ENCODE data around the gene TSKU.

TSKU gene, protein sequence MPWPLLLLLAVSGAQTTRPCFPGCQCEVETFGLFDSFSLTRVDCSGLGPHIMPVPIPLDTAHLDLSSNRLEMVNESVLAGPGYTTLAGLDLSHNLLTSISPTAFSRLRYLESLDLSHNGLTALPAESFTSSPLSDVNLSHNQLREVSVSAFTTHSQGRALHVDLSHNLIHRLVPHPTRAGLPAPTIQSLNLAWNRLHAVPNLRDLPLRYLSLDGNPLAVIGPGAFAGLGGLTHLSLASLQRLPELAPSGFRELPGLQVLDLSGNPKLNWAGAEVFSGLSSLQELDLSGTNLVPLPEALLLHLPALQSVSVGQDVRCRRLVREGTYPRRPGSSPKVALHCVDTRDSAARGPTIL

DNA sequence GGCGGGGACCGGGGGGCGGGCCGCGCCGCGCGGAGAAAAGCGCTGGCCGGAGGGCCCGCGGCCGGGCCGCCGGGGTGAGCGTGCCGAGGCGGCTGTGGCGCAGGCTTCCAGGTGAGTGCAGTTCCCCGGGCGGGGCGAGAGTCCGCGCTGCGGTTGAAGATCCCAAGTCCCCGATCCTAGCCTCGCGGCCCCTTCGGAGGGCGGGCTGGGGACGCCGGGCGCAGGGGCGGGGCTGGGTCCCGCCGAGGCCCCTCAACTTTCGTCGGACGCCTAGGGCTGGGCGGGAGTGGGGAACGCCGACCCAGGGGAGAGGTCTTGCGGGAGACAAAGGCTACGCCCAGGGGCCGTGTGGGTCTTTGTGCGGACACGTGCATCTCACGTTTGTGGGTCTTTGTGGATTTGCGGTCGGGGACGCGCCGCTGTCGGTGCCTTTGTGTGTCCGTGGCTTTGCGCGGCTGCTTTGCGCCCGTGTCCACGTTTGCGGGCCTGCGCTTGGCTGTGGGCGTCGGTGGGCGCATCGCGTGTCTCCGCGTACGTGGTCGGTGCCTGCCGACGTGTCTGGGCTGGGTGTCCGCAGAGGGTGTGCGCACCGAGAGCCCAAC lies at the start of gene TSKU:
TSS of gene TSKU (plus strand) at position 63 of the 602 bp plus-strand sequence. CDS start 12,261 bp downstream, outside the sequence.
- DNase-seq, result no peak

DNA sequence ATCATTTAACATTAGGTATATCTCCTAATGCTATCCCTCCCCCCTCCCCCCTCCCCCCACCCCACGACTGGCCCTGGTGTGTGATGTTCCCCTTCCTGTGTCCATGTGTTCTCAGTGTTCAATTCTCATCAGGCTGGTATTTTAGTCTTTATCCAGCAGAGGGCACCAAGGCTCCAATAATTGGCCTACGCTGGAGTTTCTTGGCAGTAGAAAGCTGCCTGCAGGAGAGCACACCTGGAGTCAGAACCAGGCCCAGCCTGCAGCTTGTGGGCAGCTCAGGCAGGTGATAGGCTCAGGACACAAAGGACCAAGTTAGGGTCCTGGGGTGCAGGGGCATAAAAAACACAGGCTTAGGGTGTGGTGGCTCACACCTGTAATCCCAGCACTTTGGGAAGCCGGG lies 49.2 kb upstream of the TSKU start:
- DNase-seq, result peak; percentile 87

DNA sequence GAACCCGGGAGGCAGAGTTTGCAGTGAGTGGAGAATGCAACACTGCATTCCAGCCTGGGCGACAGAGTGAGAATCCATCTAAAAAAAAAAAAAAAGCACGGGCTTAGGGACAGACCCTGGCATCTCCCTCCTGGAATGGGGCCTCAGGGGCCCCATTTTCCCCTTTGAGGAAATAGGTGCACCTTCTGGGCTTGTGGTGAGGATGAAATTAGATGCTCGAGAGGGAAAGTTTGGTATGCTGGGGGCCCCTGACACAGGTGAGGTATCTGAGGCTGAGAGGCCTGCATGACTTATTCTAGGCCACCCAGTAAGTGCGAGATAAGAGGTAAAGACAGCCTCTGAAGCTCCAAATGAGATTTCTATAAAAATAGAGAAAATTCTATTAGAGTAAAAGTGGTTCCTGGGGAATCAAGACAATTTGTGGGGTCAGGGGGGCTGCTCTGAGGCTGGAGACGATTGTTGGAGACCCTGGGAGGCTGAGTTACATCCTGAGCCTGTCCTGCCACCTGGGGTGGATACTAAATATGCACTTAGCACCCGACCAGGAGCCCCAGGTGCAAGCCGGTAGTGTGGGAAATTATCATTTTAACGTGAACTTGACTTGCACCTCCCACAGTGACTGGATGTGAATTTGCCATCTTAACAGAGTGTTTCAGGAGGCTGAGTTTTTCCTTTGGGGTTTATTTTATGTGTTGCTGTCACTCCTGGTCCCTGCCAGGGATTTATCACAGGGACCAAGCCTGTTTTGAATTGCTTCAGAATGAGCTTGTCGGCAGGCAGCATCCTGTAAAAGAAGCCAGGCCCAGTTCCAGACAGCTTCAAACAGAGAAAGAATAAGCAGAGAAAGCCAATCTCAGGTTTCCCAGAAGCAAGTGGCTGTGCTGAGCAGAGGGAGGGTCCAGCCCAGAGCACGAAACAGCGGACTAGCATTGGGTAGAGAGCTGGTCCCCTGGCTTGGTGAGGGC lies 48.4 kb upstream of the TSKU start:
- DNase-seq, result peak; percentile 33

DNA sequence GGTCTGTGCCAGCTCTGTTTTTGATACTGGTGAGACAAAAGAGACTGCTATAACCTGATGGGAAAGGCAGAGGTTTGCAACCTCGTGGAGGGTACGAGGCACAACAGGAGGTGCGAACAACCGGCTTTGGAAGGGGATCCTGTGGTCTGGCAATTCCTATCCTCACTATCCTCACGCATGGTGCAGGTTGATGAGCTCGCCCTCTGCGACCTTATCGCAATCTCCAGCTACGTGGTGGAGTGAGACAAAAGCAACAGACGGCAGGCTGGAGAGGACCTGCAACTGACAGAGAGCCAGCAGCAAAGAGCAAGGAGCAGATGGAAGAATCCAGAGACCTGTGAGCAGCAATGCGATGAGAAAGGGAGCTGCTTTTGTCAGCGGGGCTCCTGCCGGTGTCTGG lies 47.3 kb upstream of the TSKU start:
- no peak for DNase-seq

DNA sequence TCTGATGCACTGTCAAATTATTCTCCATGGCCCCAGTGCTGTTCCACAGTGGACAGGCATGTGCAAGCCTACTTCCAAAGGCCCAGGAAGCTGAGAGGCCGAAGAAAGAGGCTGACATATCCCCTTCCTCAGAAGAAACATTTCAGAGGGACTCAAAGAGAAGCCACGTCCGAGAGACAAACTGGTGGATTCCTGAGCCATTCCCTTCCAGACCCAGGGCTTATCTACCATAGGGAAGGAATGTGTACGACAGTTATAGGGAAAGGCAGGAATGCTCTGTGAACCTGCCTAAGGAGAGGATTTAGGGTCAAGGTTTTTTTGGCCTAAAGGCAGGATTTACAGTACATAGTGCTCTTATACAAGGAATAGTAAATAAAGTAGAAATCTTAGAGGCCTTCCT lies 46.9 kb upstream of the TSKU start:
- DNase-seq, result no peak

DNA sequence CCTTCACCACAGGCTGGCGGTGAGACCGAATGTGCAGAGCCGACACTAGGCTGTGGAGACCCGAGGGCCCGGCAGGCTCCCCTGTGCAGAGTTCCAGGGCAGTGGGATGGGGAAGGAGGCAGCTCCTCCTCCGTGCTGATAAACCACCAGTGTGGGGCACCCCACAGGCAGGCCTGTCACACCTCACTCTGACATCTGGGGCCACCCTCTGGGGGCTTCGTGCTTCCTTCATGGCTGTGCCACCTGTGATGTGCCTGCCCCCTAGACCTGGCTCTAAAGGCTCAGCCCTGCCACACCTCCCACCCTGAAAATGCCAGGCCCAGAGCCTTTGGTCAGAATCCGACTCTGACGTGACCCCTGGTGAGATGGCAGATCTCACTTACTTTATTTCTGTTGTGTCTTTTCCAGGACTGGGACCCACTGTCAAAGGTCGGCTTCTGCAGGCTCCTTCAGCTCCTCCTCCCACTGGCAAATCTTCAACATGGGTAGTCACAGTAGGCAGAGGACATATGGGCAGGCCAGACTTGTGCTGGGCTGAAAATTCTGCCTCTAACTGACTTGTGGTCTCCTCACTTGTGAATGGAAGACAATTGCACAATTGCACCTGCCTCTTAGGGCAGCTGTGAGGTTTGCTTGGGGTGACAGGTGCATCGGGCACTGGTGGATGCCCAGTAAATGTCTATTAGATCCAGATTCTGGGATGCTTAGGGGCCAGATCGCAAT lies 46.2 kb upstream of the TSKU start:
- DNase-seq, result no peak

DNA sequence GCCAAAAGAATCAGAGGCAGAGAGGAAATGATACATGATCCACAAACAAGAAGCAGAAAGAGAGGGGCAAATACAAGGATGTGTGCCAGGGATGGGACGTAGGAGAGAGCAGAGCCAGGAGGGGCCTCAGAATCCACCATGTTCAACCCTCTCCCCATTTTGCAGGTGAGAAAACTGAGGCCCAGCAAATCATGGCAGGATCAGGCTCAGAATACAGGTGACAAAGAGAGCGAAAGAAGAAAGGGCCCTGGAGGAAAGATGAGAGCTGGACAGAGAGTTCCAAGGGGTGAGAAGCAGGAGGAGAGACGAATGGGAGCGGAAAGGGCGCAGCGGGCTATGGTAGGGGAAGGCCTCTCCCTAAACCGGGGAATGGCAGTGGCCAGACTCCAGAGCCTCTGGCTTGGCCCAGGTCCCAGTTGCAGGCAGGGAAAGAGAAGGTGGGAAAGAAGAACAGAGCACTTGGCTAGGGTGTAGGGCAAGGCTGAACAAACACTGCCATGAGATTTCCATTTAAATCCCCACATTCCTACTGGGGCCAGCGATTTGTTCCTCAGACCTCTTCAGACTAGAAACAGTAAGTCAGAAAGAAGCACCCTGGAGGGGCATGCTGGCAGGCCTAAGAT lies 44.4 kb upstream of the TSKU start:
- no peak for DNase-seq

DNA sequence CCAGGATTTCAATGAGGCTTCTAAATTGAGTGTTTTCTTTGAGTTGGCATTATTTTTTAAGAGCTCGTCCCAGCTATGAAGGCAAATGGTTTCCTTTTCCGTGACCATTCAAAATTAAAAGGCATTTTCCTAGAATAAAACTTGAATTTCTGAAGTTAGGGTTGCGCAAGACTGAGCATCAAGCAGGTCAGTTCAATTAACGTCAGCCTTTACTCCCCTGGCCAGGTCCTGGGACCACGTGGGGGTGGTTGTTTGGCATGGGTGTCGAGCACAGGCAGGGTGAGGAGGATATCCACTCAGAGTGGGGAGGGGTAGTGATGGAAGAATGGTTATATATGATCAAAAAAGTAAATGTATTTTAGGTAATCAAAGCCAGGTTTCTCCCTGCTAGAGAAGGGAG lies 43.4 kb upstream of the TSKU start:
- no peak for DNase-seq

DNA sequence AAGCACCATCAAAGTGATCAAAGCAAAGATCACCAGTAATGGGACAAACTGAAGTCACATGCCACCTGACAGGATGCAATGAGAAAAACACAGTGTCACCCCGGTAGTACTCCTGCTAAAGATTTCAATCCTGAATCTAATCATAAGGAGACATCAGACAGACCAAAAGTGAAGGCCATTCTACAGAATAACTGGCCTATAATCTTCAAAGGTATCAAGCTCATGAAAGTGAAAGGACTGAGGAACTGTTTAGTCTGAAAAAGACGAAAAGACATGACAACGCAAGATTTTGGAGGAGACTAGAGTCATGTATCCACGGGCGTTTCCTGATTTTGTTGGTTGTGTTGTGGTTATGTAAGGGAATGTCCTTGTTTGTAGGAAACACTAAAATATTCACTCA lies 42.4 kb upstream of the TSKU start:
- no peak for DNase-seq

DNA sequence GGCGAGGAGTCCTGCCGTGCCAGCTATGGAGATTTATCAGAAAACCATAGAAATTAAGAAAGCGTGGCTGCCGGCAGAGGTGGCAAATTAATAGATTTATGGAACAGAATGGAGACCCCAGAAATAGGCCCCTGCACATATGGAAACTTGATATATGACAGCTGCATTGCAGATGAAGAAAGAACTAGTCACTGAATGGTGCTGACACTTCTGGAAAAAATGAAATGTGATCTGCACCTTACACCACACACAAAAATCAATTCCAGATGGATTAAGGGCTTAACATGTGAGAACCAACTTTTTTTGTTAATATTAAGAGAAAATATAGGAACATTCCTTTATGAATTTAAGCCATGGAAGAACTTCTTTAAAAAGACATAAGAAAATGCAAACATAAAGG lies 40.3 kb upstream of the TSKU start:
- no peak for DNase-seq

DNA sequence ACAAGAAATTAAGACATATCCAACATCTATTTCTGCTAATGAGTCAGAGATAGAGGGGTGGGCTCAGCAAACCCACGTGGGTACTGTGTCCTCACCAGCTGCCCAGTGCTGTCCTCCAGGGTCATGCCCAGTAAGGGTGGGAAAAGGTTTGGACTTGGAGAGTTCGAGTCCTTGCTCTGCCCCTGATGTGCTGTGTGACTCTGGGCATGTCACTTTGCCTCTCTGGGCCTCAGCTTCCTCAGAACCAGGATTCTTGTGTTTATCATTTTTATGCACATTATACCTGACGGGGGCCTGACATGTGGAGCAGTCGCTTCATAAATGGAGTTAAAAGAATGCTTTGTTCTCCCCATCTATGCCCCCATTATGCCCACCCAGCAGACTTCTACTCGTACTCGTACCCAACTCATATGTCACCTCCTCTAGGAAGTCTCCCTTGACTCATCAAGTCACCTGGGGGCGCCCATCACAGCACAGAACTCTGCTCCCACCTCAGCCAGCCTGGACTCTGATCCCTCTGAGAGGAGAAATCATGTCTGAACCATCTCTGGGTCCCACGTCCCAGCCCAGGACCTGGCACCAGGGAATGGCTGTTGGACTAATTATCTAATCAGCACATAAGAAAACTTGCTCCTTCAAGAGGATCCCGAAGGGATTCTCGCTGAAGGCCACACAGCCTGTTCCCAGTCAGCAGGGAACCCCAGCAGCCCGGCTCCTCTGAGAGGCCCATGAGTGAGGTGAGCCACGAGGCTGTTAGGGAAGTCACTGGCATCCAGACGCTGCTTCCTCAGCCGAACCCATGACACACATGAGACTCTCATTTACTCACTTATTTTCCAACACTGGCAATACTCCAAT lies 38.7 kb upstream of the TSKU start:
- no peak for DNase-seq

DNA sequence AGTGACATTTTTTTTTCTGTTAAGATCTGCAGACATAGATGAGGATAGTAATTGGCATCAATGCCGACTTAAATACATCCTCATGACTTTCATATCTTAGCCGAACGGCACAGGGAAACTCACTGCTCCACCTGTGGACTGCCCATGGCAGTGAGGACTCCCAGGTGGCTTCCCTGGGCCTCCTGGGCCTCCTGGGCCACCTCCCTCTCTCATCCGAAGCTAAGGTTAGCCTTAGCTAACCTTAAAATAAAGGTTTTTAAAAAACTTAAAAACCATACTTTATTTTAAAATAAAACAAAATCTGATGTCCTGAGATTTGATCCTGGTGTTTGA lies 38.1 kb upstream of the TSKU start:
- DNase-seq, result no peak

DNA sequence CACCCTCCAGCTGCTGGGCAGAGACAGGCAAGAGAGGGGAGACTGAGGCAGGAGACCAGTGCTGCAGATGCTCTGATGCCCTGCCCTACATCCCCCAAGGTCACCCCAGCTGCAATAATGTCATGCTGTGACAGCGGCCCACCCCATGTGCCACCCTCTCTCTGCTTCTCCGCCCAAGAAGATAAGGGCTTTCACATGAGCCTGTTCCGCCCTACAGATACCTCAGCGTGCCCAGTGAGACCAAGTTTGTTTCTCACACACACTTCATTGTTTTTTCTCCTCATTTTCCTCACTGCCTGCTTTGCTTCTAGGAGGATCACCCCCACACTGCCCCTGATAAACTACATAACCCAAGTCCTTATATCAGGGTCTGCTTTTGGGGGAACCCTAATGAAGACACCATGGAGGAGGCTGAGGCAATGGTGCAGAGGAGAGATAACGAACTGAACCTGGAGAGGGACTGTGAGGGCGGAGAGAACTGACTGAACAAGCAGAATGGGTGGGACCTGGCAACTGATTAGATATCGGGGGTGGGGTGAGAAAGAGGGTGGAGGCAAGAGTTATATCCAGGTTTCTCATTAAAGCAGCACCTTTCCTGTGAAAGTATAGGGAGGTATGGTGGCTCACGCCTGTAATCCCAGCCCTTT lies 37.5 kb upstream of the TSKU start:
- DNase-seq, result no peak

DNA sequence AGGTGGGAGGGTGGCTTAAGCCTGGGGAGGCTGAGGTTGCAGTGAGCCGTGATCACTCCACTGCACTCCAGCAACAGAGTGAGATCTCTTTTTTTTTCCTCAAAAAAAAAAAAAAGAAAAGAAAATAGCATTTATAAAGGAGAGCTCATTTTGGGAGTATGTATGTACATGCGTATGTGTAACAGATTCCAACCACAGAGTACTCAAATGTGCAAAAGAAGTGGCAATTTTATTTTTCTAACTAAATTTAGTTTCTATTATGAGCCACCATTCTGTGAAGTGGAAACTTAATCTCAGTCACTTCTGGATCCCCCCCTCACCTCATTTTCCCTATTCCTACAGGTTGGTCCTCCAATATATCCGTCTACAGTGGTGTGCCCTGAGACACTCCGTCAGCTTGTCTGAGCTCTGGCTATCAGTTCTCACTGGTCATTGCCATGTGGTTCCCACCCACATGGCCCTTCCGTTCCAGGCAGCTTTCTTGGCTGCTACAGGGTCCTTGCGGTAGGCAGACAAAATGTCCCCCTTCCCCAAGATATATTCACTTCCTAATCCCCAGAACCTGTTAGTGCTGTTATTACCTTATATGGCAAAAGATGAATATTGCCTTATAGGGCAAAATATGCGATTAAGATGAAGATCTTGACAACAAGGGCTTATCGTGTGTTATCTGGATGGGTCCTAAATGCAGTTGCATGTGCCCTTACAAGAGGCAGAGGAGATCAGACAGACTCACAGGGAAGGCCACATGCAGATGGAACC lies 35.8 kb upstream of the TSKU start:
- no peak for DNase-seq

DNA sequence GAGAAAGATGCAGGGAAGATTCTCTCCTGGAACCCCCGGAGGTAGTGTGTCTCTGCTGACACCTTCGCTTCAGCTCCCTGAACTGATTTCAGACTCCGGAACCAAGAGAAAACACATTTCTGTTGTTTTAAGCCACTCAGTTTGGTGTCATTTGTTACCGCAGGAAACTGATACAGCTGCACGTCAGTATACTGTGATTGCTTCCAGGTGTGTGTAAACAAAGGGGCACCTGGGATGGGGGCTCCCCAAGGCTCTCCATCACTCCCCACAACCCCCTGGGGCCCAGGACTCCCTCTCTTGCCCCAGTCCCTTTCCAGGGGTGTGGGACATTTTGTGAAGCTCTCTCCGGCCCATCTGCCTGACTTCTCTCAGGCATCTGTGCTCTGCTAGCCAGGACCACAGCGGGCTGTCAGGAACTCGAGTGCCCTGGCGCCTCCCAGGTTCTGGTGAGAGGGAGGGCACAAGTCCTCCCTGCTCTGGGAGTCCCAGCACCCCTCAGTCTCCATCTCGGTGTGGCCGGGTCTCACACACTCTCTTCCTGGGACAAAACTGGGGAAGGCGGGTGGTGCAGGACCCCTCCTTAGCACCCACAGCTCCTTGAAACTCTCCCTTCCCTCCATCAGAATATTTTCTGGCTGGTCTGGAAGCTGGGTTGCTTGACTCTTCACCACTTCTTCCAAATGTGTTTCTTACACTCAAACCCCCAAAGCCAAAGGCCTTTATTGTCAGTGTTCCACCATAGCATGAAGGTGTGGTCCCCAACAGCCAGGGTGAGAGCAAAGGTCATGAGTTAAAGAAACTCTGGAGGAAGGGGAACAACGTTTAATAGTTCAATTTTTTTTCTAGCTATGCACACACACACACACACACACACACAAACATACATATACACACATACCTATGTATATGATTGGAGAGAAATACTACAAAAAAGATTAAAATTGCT lies 35.0 kb upstream of the TSKU start:
- DNase-seq, result peak; percentile 46

DNA sequence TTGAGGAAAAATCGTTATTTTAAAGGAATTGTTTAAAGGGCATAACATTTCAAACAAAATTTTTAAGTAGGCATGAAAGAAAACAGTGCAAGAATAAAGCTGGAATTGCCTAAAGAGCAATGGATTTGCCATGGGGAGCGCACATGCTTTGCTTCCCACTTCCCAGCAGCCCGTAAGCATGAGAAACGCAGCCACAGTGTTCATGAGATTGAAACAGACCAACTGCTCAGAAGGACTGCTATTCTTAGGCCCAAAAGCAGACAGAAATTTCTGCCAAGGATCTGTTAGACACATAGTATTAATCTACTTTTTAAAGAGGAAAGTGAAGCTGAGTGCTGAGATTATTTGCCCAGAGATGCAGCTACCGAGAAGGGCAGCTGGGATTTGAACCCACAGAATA lies 34.2 kb upstream of the TSKU start:
- no peak for DNase-seq

DNA sequence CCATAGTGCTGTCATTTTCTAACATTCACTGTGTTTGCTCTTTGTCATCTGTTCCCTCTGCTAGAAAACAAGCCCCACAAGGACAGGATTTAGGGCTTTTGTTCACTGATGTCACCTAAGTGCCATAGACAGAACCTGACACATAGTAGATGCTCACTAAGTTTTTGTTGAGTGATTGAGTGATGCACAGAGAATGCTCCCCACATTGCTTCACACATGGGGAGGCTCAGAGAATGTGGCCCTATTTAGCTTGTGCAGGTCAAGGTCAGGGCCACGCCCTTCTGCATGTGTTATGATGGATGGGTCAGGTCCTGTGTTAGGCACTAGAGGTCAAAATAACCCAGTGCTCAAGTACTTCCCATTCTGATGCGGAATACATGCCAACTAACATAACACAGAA lies 33.1 kb upstream of the TSKU start:
- no peak for DNase-seq

DNA sequence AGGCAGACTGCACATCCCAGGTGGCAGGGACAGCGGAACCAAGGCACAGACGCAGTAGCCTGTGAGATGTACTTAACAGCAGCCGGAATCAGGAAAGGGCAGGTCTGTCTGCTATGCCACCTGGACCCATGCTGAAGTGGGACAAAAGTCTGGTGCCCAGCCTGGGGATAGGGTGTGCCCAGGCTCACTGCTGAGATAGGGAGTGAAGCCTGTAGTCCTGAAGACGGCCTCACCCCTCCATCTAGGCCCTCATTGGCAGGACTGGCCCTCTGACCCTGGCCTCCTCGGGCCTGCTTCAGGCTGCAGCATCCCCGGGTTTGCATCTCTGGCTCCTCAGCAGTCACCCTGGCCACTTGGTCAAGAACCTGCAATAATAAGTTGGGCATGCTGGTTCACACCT lies 32.4 kb upstream of the TSKU start:
- DNase-seq, result no peak
